Right atrium auricular region (tissue), 2 donors: ENCODE data around the gene ZDHHC12. TPM values are rescaled to one million over a fixed set of nuclear protein-coding genes. Genes with fewer than 3 reads are reported as not detected.

Experiments used
- DNase-seq: peaks from one replicate; pipeline ENCODE4 v3.0.0-alpha.2; 2019; ENCODE audit warnings: low spot score
- H3K27ac ChIP-seq, 2 donors: fragments of 200-600 bp; sonication (generic); 1 replicate in 1 of 2; 2 replicates in 1 of 2; pipeline ENCODE4 v1.5.1; 2016 to 2019
- H3K27me3 ChIP-seq, 2 donors: fragments of 200-600 bp; sonication (generic); one replicate each; pipeline versions ENCODE4 v1.5.1 to v1.6.0; 2017 to 2019
- H3K36me3 ChIP-seq: fragments of 200-600 bp; sonication (generic); one replicate; pipeline ENCODE4 v1.5.1; 2016
- H3K4me1 ChIP-seq, 2 donors: fragments of 200-600 bp; sonication (generic); one replicate each; pipeline versions ENCODE4 v1.5.1 to v1.6.0; 2017 to 2019
- H3K4me3 ChIP-seq, 2 donors: fragments of 200-600 bp; sonication (generic); 1 replicate in 1 of 2; 2 replicates in 1 of 2; pipeline ENCODE4 v1.5.1; 2017 to 2019; ENCODE audit warnings: mild to moderate bottlenecking in 1 of 2, moderate library complexity in 1 of 2
- H3K9me3 ChIP-seq, 2 donors: fragments of 200-600 bp; sonication (generic); one replicate each; pipeline ENCODE4 v1.5.1; 2019
- total RNA-seq, 2 donors: library from RNA; depleted of rRNA; stranded (reverse); fragments of >200 nt; gene quantifications; one replicate each; pipeline ENCODE4 v1.1.0, GENCODE V29; 2016
- TF ChIP-seq, protein P1 (sequence below), 2 donors: fragments of 200-600 bp; sonication (generic); IDR thresholded peaks; one replicate each; pipeline ENCODE4 v1.5.1; 2019; ENCODE audit warnings: antibody characterized with exemption in 2 of 2

ZDHHC12 gene
- total RNA-seq, 2 donors from 2014 or later = 22.8 to 24.4 TPM

- H3K4me1 ChIP-seq = no peaks in the 10 kb centered on the region
- no peak overlapping the region for H3K4me3 ChIP-seq
- no peaks in the 10 kb centered on the region for H3K27me3 ChIP-seq
- no peak for DNase-seq
- no peak overlapping the region for H3K27ac ChIP-seq
- TF ChIP-seq, protein P1, sequence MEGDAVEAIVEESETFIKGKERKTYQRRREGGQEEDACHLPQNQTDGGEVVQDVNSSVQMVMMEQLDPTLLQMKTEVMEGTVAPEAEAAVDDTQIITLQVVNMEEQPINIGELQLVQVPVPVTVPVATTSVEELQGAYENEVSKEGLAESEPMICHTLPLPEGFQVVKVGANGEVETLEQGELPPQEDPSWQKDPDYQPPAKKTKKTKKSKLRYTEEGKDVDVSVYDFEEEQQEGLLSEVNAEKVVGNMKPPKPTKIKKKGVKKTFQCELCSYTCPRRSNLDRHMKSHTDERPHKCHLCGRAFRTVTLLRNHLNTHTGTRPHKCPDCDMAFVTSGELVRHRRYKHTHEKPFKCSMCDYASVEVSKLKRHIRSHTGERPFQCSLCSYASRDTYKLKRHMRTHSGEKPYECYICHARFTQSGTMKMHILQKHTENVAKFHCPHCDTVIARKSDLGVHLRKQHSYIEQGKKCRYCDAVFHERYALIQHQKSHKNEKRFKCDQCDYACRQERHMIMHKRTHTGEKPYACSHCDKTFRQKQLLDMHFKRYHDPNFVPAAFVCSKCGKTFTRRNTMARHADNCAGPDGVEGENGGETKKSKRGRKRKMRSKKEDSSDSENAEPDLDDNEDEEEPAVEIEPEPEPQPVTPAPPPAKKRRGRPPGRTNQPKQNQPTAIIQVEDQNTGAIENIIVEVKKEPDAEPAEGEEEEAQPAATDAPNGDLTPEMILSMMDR (IDR thresholded peaks at IDR 0.05) = no peak
- no peaks in the 10 kb centered on the region for H3K9me3 ChIP-seq
- no peaks in the 10 kb centered on the region for H3K36me3 ChIP-seq
Measured at GRCh38 chr9:128716581-128717254, 7.2 kb downstream of the ZDHHC12 start.

GRCh38 chr9:128715436-128715750 lies 8.5 kb downstream of the ZDHHC12 start:
- DNase-seq = no peak

DNA sequence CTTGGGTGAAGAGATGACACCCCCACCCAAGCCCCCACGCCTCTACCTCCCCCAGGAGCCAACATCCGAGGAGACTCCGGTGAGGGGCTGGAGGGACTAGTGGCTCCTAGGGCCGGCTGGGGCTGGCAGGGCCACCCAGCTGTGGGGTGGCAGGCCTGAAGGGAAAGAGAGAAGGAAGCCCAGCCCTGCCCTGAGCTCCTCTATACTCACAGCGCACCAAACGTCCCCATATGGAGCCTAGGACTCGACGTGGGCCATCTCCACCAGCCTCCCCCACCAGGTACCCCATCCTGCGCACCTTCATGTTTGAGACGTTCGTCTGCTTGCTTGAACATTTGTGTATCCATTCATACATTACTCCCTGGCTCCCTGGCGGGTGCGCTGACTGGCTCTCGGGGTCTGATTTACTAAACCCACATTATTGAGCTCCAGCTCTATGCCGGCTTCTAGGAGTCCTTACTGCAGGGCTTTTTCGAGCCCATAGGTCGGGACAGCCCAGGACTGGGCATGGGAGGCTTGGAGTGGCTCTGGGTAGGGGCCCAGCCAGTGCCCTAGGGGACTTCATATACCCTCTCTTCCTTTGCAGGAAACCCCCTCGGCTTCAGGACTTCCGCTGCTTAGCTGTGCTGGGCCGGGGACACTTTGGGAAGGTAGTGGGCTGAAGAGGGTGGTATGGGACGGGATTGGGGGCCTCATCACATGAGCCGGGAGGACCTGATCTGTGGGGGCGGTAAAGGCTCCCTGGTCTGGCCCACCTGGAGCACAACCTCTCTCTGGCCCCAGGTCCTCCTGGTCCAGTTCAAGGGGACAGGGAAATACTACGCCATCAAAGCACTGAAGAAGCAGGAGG lies 9.1 kb downstream of the ZDHHC12 start:
- no peaks in the 10 kb centered on the region for H3K27me3 ChIP-seq
- no peak for DNase-seq
- H3K36me3 ChIP-seq = no peaks in the 10 kb centered on the region
- TF ChIP-seq, protein P1 (IDR thresholded peaks at IDR 0.05) = no peak
- H3K27ac ChIP-seq = no peak overlapping the region
- H3K4me1 ChIP-seq = no peaks in the 10 kb centered on the region
- H3K4me3 ChIP-seq = no peak overlapping the region
- H3K9me3 ChIP-seq = no peaks in the 10 kb centered on the region

More at GRCh38 chr9:128715436-128715750, 8.5 kb downstream of the ZDHHC12 start:
- Histone ChIP-seq H3K4me1 (no peaks in the 10 kb centered on the region), H3K36me3 (no peaks in the 10 kb centered on the region), H3K4me3 (no peak overlapping the region), H3K27me3 (no peaks in the 10 kb centered on the region), H3K9me3 (no peaks in the 10 kb centered on the region), H3K27ac (no peak overlapping the region)
- TF ChIP-seq, protein P1 (IDR thresholded peaks at IDR 0.05) = no peak

- no peaks in the 10 kb centered on the region for H3K27me3 ChIP-seq
- H3K4me3 ChIP-seq = no peak overlapping the region
- no peaks in the 10 kb centered on the region for H3K4me1 ChIP-seq
- TF ChIP-seq, protein P1 (IDR thresholded peaks at IDR 0.05) = no peak
- no peaks in the 10 kb centered on the region for H3K9me3 ChIP-seq
- DNase-seq = no peak
- H3K27ac ChIP-seq = no peak overlapping the region
- no peaks in the 10 kb centered on the region for H3K36me3 ChIP-seq
Measured at GRCh38 chr9:128713941-128714573, 9.9 kb downstream of the ZDHHC12 start.

- no peaks in the 10 kb centered on the region for H3K4me1 ChIP-seq
- TF ChIP-seq, protein P1 (IDR thresholded peaks at IDR 0.05) = no peak
- no peaks in the 10 kb centered on the region for H3K36me3 ChIP-seq
- no peak overlapping the region for H3K4me3 ChIP-seq
- no peaks in the 10 kb centered on the region for H3K27me3 ChIP-seq
- no peaks in the 10 kb centered on the region for H3K9me3 ChIP-seq
- DNase-seq = no peak
- H3K27ac ChIP-seq = no peak overlapping the region
Measured at GRCh38 chr9:128713411-128713780, 10.5 kb downstream of the ZDHHC12 start.
